OCI-LY1 (cell line): Measurements from ENCODE around the gene EPB41L4A.

Experiments
- H2AFZ ChIP-seq: fragments of 200-600 bp; sonication (generic), shearing (Covaris generic); 2 replicates; pipeline ENCODE4 v1.6.0; 2014; ENCODE audit warnings: antibody characterized with exemption, mild to moderate bottlenecking, low read length
- H3F3A ChIP-seq: fragments of 200-600 bp; sonication (generic), shearing (Covaris generic); 2 replicates; pipeline ENCODE4 v1.6.0; 2014; ENCODE audit warnings: mild to moderate bottlenecking, antibody characterized with exemption, low read length, moderate library complexity; ENCODE audit not compliant: insufficient read depth
- H3K27ac ChIP-seq: fragments of 200-600 bp; sonication (generic); 2 replicates; pipeline ENCODE4 v1.5.1; 2014; ENCODE audit warnings: low read length, mixed run types, mild to moderate bottlenecking, low read depth; ENCODE audit not compliant: poor library complexity, severe bottlenecking
- H3K27me3 ChIP-seq: fragments of 200-600 bp; sonication (generic); 2 replicates; pipeline ENCODE4 v1.6.0; 2014; ENCODE audit warnings: antibody characterized with exemption, mild to moderate bottlenecking, low read length, moderate library complexity; ENCODE audit not compliant: insufficient read depth
- H3K36me3 ChIP-seq: fragments of 200-600 bp; sonication (generic); 2 replicates; pipeline ENCODE4 v1.6.1; 2014; ENCODE audit warnings: mild to moderate bottlenecking, antibody characterized with exemption, low read length, moderate library complexity, mixed read lengths; ENCODE audit not compliant: insufficient read depth
- H3K4me1 ChIP-seq: fragments of 200-600 bp; sonication (generic); 2 replicates; pipeline ENCODE4 v1.5.1; 2014; ENCODE audit warnings: mild to moderate bottlenecking, low read length, moderate library complexity; ENCODE audit not compliant: insufficient read depth, severe bottlenecking
- H3K4me2 ChIP-seq: fragments of 200-600 bp; sonication (generic), shearing (Covaris generic); 2 replicates; pipeline ENCODE4 v1.6.1; 2014; ENCODE audit warnings: low read length
- H3K4me3 ChIP-seq: fragments of 200-600 bp; sonication (generic); 2 replicates; pipeline ENCODE4 v1.5.1; 2014; ENCODE audit warnings: low read length, low read depth, mild to moderate bottlenecking, mixed read lengths; ENCODE audit not compliant: poor library complexity, severe bottlenecking
- H3K79me2 ChIP-seq: fragments of 200-600 bp; shearing (Covaris generic); 2 replicates; pipeline ENCODE4 v1.6.1; 2016; ENCODE audit warnings: mixed run types, low read length, mixed read lengths; ENCODE audit not compliant: insufficient read depth
- H3K9ac ChIP-seq: fragments of 200-600 bp; sonication (generic), shearing (Covaris generic); 2 replicates; pipeline ENCODE4 v1.6.1; 2014; ENCODE audit warnings: mild to moderate bottlenecking, low read length, mixed read lengths
- H3K9me2 ChIP-seq: fragments of 200-600 bp; sonication (generic), shearing (Covaris generic); 2 replicates; pipeline ENCODE4 v1.6.1; 2014; ENCODE audit warnings: low read depth, mild to moderate bottlenecking, low read length, mixed read lengths
- H3K9me3 ChIP-seq: fragments of 200-600 bp; shearing (Covaris generic); 2 replicates; pipeline ENCODE4 v1.6.1; 2014; ENCODE audit warnings: low read length, mixed read lengths
- H4K20me1 ChIP-seq: fragments of 200-600 bp; sonication (generic), shearing (Covaris generic); 2 replicates; pipeline ENCODE4 v1.6.0; 2016; ENCODE audit warnings: mild to moderate bottlenecking, low read length; ENCODE audit not compliant: insufficient read depth
- EZH2 ChIP-seq: fragments of 200-600 bp; sonication (generic), shearing (Covaris generic); IDR thresholded peaks from 2 replicates; pipeline ENCODE4 v1.8.0; 2017; ENCODE audit warnings: borderline replicate concordance, mixed run types, mild to moderate bottlenecking, antibody characterized with exemption, low read length, moderate library complexity, mixed read lengths
- TF ChIP-seq, protein P1 (sequence below): fragments of 200-600 bp; sonication (generic), shearing (Covaris generic); IDR thresholded peaks from 2 replicates; pipeline ENCODE4 v1.5.1; 2017; ENCODE audit warnings: mild to moderate bottlenecking, antibody characterized with exemption, low read length, moderate library complexity, mixed read lengths

EPB41L4A gene

DNA sequence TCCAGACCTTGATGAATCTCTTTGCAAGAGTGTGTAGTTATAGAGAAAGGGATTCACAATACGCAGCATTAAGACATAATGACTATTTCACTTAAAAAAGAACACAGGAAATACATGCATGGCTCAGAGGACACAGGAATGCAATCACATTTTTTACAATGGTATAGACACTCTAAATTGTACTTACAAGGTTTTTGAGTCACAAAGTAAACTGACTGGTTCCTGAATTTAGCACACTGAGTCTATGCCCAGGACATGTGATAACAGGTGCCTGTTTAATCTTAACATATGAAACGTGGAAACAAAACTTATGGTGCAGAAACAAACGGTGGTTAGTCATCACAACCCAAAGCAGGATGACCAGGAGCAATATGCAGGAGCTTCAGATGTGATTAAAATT, 6.7 kb downstream of the EPB41L4A start:
- Histone ChIP-seq H3K9ac (no peak overlapping the region), H3K36me3 (no peaks in the 10 kb centered on the region), H4K20me1 (no peaks in the 10 kb centered on the region), H3K4me3 (no peak overlapping the region), H3F3A (no peaks in the 10 kb centered on the region), H3K9me3 (no peaks in the 10 kb centered on the region), H3K79me2 (no peaks in the 10 kb centered on the region), H3K27ac (no peak overlapping the region), H3K27me3 (no peaks in the 10 kb centered on the region), H3K4me2 (no peak overlapping the region), H2AFZ (no peak overlapping the region), H3K9me2 (no peaks in the 10 kb centered on the region), H3K4me1 (no peaks in the 10 kb centered on the region)
- TF ChIP-seq, protein P1, sequence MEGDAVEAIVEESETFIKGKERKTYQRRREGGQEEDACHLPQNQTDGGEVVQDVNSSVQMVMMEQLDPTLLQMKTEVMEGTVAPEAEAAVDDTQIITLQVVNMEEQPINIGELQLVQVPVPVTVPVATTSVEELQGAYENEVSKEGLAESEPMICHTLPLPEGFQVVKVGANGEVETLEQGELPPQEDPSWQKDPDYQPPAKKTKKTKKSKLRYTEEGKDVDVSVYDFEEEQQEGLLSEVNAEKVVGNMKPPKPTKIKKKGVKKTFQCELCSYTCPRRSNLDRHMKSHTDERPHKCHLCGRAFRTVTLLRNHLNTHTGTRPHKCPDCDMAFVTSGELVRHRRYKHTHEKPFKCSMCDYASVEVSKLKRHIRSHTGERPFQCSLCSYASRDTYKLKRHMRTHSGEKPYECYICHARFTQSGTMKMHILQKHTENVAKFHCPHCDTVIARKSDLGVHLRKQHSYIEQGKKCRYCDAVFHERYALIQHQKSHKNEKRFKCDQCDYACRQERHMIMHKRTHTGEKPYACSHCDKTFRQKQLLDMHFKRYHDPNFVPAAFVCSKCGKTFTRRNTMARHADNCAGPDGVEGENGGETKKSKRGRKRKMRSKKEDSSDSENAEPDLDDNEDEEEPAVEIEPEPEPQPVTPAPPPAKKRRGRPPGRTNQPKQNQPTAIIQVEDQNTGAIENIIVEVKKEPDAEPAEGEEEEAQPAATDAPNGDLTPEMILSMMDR: no peak
- TF ChIP-seq EZH2: no peak

DNA sequence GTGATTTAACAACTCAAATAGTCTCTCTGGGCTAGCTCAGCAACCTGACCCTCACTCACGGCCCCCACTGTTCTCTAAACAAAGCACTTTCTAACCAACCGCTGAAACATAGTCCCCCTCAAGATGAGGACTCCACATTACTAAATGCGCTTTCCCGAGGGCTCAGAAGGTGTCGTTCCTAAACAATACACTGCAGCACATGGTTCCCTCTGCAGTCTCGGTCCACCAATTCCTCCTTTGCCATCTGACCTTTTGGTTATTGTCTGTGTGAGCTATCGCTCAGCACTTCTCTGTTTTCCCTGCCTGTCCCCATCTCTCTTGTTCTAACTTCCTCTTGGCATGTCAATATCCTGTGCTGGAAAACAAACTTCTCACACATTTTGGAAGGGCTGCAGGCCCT, 7.2 kb downstream of the EPB41L4A start:
- Histone ChIP-seq H3K36me3 (no peaks in the 10 kb centered on the region), H3K9ac (no peak overlapping the region), H3K9me3 (no peaks in the 10 kb centered on the region), H3K4me2 (no peak overlapping the region), H3K27me3 (no peaks in the 10 kb centered on the region), H3K27ac (no peak overlapping the region), H4K20me1 (no peaks in the 10 kb centered on the region), H3K4me1 (peaks cover 2% of the 10 kb centered on the region), H3K79me2 (no peaks in the 10 kb centered on the region), H3K4me3 (no peak overlapping the region), H2AFZ (no peak overlapping the region), H3K9me2 (no peaks in the 10 kb centered on the region), H3F3A (no peaks in the 10 kb centered on the region)
- no peak for TF ChIP-seq EZH2
- TF ChIP-seq, protein P1: no peak

DNA sequence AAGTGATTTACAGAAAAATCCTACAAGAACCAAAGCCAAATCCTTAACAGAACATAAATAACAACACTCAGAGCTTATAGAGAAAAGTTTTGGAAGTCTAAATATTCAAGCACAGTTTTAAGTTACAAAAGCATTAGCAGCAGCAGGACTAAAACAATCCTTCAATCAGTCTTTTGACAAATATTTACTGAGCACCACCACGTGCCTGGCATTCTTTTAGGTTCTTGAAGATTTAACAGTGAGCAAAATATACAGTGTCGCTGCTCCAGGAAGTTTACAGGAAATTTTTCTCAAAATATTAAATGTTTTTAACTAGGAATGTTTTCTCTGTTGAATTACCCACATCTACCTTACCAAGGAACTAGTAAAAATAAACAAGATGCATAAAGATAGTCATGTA, 11.4 kb downstream of the EPB41L4A start:
- Histone ChIP-seq H3K9me2 (no peaks in the 10 kb centered on the region), H3K79me2 (no peaks in the 10 kb centered on the region), H2AFZ (no peak overlapping the region), H3K4me2 (no peak overlapping the region), H3F3A (no peaks in the 10 kb centered on the region), H4K20me1 (no peaks in the 10 kb centered on the region), H3K4me3 (no peak overlapping the region), H3K27me3 (no peaks in the 10 kb centered on the region), H3K4me1 (peaks cover 8% of the 10 kb centered on the region), H3K27ac (no peak overlapping the region), H3K9me3 (no peaks in the 10 kb centered on the region), H3K36me3 (no peaks in the 10 kb centered on the region), H3K9ac (no peak overlapping the region)
- TF ChIP-seq, protein P1: no peak
- no peak for TF ChIP-seq EZH2
